Mammary epithelial cell (primary cell): ENCODE data around the gene TIE1.

Experiments
- EZH2 ChIP-seq: IDR thresholded peaks from 2 replicates; pipeline ENCODE4 v1.6.1; 2012; ENCODE audit warnings: low read length, inconsistent platforms, borderline replicate concordance
- TF ChIP-seq, protein P1 (sequence below), 2 donors: IDR thresholded peaks in 1 of 2; conservative IDR thresholded peaks in 1 of 2; 2 replicates each; pipeline ENCODE4 v1.5.1; 2011 to 2012; ENCODE audit warnings: inconsistent platforms in 2 of 2, low read length in 2 of 2, mild to moderate bottlenecking in 2 of 2, control low read depth in 1 of 2, low read depth in 1 of 2; ENCODE audit not compliant: insufficient read depth in 1 of 2; ENCODE audit errors: extremely low read depth in 1 of 2

DNA sequence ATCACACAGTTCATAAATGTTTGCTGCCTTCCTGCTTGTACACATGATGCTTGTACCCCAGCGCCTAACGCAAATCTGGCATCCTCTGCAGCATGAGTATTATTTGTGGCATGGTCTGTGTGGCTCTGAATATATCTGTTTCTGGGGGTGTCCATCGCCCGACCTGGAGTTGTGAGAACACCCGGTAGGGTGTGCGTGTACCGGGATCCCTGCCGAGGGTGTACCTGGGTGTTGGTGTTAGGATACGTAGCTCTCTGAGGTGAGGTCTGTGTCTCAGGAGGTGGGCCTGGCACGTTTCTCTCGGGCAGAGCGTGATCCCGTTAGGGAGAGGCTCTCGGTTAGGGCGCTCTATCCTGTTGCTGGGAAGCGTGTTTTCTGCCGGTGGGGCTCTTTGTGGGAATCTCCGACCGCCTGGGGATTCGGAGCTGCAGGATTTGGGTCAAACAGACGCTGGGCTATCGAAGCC, 47.6 kb downstream of the TIE1 start:
- TF ChIP-seq, protein P1, sequence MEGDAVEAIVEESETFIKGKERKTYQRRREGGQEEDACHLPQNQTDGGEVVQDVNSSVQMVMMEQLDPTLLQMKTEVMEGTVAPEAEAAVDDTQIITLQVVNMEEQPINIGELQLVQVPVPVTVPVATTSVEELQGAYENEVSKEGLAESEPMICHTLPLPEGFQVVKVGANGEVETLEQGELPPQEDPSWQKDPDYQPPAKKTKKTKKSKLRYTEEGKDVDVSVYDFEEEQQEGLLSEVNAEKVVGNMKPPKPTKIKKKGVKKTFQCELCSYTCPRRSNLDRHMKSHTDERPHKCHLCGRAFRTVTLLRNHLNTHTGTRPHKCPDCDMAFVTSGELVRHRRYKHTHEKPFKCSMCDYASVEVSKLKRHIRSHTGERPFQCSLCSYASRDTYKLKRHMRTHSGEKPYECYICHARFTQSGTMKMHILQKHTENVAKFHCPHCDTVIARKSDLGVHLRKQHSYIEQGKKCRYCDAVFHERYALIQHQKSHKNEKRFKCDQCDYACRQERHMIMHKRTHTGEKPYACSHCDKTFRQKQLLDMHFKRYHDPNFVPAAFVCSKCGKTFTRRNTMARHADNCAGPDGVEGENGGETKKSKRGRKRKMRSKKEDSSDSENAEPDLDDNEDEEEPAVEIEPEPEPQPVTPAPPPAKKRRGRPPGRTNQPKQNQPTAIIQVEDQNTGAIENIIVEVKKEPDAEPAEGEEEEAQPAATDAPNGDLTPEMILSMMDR (conservative IDR thresholded peaks at IDR 0.05 in 1 of 2, IDR thresholded peaks at IDR 0.05 in 1 of 2; ENCODE audit: extremely low read depth in 1 of 2, insufficient read depth in 1 of 2, low read depth in 1 of 2, low read length in 2 of 2), result no peak
- no peak for TF ChIP-seq EZH2
